ENCODE data around the gene PRDM1. TPM values are rescaled to one million over a fixed set of nuclear protein-coding genes. Genes with fewer than 3 reads are reported as not detected.

The PRDM1 gene
- total RNA-seq, 4 donors from 2014 or later, result 7.0 to 20.8 (median 10.3) TPM

DNA sequence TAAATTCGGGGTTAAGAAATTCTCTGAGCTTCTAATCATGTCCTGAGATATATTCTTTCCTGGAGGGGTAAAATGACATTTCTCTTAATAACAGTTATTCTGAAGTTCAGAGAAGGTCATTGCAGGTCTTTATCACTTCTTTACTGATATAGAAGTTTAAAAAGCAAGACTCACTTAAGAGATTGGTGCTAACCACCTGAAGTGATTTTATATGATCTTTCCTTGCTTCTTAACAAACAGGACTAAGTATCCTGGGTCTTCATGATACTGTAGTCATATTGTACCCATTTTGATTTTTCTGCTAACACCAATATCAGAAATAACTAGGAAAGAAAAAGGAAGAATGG, 39.3 kb upstream of the PRDM1 start:
- TF ChIP-seq CTCF (IDR thresholded peaks at IDR 0.05), result no peak
- DNase-seq (ENCODE audit: low spot score) (no peak), ATAC-seq (ENCODE audit: low FRiP score) (no peak)

GRCh38 chr6:106048336-106048735, 37.8 kb upstream of the PRDM1 start:
- TF ChIP-seq CTCF (IDR thresholded peaks at IDR 0.05), result no peak
- no peak for ATAC-seq (ENCODE audit: low FRiP score)
- DNase-seq (ENCODE audit: low spot score), result no peak

GRCh38 chr6:106050538-106050937, 35.6 kb upstream of the PRDM1 start:
- ATAC-seq (ENCODE audit: low FRiP score) (no peak), DNase-seq (ENCODE audit: low spot score) (no peak)
- TF ChIP-seq CTCF (IDR thresholded peaks at IDR 0.05), result no peak

- ATAC-seq (ENCODE audit: low FRiP score) (no peak), DNase-seq (ENCODE audit: low spot score) (no peak)
- TF ChIP-seq CTCF (IDR thresholded peaks at IDR 0.05), result no peak
Measured at GRCh38 chr6:106051226-106051625, 34.9 kb upstream of the PRDM1 start.

GRCh38 chr6:106053484-106054205, 32.5 kb upstream of the PRDM1 start:
- no peak for ATAC-seq (ENCODE audit: low FRiP score)
- no peak for TF ChIP-seq CTCF (IDR thresholded peaks at IDR 0.05)

DNA sequence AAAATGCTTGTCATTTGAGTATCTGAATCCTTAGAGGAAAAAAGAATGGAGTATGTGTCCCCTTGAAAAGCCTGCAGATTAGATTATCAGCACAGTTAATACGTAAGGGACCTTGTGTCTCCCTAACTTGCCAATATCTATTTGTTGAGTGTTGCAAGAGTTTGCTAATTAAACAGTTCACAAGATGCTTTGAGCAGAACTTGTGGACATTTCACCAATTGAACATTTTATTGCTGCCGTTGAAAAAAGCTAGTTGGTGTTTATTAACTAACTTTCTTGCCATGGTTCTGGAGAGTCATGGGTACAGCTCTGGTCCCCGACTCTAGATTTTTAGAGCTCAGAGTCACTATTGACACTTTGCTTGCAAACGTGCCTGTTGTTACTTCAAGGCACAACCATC, 30.6 kb upstream of the PRDM1 start:
- TF ChIP-seq CTCF (IDR thresholded peaks at IDR 0.05), result no peak
- ATAC-seq (ENCODE audit: low FRiP score) (no peak), DNase-seq (ENCODE audit: low spot score) (no peak)

More at GRCh38 chr6:106053484-106054205, 32.5 kb upstream of the PRDM1 start:
- no peak for DNase-seq (ENCODE audit: low spot score)

DNA sequence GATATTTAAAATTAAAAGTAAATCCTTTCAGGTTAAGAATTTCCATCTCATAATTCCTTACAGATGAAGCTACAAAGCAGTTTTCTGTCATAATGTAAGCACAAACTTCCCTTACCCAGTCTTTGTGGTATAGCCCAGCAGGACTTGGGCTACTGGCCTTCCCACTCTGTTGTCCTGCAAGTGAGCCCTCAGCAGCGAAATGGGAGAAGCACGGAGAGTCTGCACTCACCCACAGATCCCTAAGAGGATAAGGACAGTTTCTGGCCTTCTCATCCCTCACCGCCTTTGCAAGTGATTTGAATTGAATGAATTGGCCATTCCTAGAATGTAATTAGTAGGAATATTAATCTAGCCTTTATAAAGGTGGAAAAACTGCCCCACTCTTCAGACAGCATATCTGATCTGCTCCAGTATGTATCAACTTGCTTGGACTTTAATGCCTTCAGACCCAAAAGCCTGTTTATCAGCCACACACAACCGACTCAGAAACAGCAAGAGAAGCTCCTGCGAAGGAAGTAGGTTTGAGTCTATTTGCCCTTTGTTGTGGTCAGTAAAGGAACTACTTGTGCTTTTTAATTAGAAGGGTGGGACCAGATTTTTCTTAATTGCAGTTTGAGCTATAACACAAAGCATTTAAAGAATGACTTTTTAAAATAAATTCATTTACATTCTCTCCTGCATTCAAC, 29.9 kb upstream of the PRDM1 start:
- TF ChIP-seq CTCF (IDR thresholded peaks at IDR 0.05), result no peak
- DNase-seq (ENCODE audit: low spot score) (no peak), ATAC-seq (ENCODE audit: low FRiP score) (no peak)
